Stimulated activated CD8-positive, alpha-beta memory T cell treated with anti-CD3 and anti-CD28 coated beads, Interleukin-4, amount 100 ng/mL, for 24 hours (primary cell): ENCODE measurements around the gene FARS2.

Experiments used
- DNase-seq: peaks from one replicate; pipeline ENCODE4 v3.0.0-alpha.2; 2020; ENCODE audit warnings: low read depth

The FARS2 gene

DNA sequence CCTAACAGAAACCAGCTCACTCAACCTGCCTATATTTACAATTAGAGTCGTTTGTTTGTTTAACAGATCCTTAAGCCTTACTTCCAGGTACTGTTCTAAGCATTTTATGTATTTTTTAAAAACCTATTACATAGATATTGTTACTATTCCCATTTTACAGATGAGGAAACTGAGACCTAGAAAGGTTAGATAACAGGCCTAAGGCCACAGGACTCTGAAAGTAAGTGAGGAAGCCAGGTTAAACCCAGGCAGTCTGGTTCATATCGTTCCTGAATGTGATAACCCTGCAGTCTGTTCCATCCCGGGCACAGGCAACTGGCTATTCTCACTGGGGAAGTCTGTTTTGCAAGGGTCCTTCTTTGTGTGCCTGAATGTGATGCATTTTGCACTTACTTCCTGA lies 322.2 kb downstream of the FARS2 start:
- no peak for DNase-seq

GRCh38 chr6:5584078-5584482 lies 322.8 kb downstream of the FARS2 start:
- no peak for DNase-seq

DNA sequence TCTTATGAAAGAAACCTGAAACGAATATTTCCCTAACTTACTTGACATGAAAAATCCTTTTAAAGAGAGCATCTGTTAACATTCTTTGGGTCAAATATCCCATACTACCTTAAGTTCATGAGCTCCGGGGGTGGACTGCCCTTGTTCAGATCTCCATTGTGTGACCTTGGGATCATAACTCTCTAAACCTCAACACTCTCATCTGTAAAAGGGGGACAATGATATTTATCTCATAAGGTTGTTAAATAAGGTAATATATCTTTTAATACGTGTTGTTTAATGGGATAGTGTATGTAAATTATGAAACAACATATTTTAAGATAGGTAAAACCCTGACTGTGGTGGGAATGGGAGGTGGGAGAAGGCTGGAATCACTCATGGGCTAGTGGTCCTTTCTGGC lies 326.3 kb downstream of the FARS2 start:
- no peak for DNase-seq

GRCh38 chr6:5589422-5590141 lies 328.3 kb downstream of the FARS2 start:
- no peak for DNase-seq

GRCh38 chr6:5590187-5590586 lies 328.9 kb downstream of the FARS2 start:
- no peak for DNase-seq

DNA sequence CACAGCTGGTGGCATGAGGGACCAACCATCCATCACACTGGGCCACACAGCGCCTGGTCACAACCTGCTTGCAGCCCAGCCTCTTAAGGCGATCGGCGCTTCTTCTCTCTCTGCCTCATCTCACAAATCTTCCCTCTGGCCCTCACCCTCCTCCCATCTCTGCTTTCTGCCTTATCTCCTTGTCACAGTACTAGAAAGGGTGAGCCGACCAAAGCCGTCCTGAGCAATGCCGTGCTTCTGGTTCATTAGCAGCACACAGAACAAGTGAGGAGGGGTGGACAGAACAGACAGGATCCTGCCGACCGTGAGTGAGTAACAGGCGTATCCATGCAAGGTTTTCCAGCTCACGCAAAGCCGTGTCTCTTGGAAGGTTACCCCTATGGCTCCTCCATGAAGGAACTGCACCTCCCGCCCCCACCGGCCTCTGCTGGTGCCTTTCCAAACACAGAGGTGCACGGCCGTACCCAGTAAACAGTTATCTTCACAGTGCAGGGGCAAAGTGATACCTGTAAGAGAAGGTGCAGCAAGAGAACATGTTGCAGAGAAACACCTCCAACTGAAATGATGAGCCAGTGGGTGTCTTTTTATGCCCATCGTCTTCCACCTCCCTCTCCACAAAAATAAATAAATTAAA lies 331.7 kb downstream of the FARS2 start:
- no peak for DNase-seq

DNA sequence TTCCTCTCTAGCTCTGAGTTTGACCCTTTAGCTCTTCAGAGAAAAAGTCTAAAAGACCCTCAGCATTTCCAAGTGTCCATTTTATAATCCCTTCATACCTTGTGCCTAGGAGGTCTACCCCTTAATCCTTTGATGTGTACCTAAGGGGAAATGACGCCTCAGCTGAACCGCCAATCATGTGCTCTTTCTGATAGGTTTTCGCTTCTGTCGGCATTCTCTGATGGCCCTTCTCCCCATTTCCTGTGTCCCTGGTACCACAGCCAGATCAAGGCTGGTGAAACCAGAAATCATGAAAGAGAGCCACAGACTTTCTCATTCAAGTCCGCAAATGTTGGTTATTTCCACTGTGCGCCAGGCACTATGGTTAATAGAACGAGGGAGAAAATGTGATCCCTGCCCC lies 333.9 kb downstream of the FARS2 start:
- DNase-seq: no peak

- no peak for DNase-seq
Measured at GRCh38 chr6:5597413-5597812, 336.1 kb downstream of the FARS2 start.

DNA sequence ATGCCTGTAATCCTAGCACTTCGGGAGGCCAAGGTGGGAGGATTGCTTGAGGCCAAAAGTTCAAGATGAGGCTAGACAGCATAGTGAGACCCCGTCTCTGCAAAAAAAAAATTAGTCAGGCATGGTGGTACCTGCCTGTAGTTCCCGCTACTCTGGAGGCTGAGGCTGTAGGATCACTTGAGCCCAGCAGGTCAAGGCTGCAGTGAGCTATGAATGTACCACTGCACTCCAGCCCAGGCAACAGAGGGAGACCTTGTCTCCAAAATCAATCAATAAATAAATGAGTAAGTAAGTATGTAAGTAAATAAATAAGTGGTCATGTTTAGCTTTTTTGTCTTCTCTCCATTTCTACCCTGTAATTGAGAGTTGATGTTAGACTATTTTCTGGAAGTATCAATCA lies 336.8 kb downstream of the FARS2 start:
- DNase-seq: no peak

- DNase-seq: no peak
Measured at GRCh38 chr6:5599127-5599526, 337.8 kb downstream of the FARS2 start.

- DNase-seq: no peak
Measured at GRCh38 chr6:5605937-5606336, 344.6 kb downstream of the FARS2 start.

- DNase-seq: no peak
Measured at GRCh38 chr6:5606546-5606945, 345.2 kb downstream of the FARS2 start.

- DNase-seq: no peak
Measured at GRCh38 chr6:5610640-5611039, 349.3 kb downstream of the FARS2 start.

GRCh38 chr6:5617179-5617578 lies 355.9 kb downstream of the FARS2 start:
- no peak for DNase-seq

DNA sequence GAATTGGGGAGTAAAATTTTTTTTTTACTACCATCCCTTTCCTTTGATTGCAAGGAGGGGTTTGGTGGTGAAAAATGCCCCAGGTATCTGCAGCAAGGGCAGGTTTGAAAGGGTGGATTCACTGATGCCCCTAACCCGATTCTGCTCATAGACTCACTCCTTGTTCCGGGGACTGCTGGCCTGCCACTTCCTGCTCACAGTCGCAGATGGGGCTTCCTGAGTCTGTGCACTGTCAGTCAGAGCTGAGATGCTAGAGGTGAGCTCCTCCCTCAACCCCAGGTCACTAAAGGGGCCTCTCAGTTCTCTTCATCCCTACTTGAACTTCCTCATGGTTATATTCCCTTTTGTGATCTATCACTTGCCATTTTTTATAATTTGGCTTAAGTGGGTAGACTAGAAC lies 357.9 kb downstream of the FARS2 start:
- peak; percentile 12 for DNase-seq

DNA sequence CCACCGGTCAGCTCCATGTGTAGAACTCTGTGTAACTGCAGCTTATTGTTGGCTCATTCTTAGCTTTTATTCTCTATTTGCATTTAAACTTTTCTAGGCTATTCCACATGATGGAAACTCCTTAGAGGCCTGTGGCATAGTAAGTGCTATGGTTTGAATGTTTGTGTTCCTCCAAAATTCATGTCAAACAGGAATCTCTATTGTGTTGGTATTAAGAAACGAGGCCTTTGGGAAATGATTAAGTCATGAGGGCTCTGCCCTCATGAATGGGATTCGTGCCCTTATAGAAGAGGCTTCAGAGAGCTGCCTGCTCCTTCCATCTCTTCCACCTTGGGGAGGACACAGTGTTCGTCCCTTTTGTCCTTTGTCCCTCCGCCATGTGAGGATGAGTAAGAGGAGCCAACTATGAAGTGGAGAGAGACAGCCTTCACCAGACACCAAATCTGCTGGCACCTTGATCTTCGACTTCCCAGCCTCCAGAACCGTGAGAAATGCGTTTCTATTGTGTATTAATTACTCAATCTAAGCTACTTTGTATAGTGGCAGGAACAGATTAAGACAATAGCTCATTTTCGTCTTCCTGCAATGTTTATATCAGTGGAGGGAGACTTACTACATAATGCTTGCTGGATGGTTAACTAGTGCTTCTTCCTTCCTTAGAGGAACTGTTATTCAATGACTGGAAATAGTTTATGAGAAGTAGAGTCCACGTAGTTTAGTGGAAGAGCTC lies 361.1 kb downstream of the FARS2 start:
- DNase-seq: no peak

GRCh38 chr6:5623769-5624168 lies 362.5 kb downstream of the FARS2 start:
- DNase-seq: no peak

GRCh38 chr6:5624256-5624655 lies 362.9 kb downstream of the FARS2 start:
- DNase-seq: no peak

GRCh38 chr6:5626727-5627426 lies 365.6 kb downstream of the FARS2 start:
- no peak for DNase-seq

DNA sequence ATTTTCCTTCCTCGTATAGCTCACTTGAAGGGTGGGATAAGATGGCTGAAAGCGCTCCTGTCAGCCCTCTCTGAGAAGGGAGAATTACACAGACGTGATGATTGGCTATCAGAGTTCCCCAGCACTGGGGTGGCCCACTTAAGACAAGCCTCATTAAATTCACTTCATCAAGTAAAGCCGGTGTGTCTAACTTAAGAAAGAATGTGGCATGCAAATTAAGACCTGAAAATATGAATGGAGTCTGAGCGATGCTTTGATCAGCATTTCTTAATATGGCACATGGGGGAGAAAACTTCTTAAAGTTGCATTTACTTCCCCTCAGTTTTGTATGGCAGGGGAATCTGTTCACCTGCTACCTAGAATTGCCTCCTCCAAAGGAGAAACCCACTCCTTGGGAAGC lies 369.3 kb downstream of the FARS2 start:
- DNase-seq: no peak

DNA sequence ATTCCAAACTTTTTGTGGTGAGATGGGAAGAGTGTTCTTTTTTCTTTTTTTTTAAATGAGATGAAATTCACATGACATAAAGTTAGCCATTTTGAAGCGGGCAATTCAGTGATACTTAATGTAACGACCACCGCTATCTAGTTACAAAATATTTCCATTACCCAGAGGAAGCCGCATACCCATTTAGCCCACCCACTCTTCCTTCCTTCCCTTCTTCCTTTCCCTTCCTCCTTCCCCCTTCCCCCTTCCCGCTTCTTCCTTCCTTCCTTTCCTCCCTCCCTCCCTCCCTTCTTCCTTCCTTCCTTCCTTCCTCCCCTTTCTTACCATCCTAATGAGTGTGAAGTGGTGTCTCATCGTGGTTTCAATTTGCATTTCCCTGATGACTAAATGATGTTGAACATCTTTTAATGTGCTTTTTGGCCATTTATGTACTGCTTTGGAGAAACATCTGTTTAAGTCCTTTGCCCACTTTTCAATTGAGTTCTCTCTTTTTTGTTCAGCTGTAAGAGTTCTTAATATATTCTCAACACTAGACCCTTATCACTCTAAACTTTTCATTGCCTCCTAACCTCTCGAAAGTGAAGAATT lies 371.1 kb downstream of the FARS2 start:
- no peak for DNase-seq

GRCh38 chr6:5634525-5634924 lies 373.2 kb downstream of the FARS2 start:
- DNase-seq: no peak
